ENCODE data around the gene SELENOS.
A peak's percentile ranks its signal among the peaks of the same experiment; 100 is the strongest.

The SELENOS gene

DNA sequence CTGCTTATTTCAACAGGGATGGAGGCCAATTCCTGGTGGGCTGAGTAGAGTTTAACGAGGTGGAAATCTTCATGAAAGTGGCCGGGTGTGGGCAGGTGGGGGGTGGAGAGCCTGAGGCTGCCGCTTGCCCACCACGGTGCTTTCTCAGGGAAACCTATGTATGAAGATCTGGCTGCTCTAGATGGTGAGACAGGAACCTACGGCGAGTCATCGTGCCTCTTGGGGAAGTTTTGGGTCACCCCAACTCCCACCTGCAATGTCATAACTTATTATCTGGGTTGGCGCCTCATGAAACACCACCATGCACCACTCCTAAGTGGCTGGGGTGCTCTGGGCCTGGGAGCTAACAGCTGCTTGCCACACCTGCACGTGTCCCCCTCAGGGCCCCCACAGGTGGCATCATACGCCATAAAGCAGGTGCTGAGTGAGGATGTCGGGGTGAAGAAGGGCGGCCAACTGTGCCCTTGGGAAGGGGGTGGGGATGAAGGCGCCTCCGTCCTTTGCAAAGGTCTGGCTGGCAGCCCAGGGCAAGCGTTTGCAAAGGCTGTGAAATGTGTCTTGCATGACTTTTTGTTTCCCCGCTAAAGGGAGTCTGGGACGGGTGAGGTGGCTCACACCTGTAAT, 45.7 kb upstream of the SELENOS start:
- TF ChIP-seq, protein P1, sequence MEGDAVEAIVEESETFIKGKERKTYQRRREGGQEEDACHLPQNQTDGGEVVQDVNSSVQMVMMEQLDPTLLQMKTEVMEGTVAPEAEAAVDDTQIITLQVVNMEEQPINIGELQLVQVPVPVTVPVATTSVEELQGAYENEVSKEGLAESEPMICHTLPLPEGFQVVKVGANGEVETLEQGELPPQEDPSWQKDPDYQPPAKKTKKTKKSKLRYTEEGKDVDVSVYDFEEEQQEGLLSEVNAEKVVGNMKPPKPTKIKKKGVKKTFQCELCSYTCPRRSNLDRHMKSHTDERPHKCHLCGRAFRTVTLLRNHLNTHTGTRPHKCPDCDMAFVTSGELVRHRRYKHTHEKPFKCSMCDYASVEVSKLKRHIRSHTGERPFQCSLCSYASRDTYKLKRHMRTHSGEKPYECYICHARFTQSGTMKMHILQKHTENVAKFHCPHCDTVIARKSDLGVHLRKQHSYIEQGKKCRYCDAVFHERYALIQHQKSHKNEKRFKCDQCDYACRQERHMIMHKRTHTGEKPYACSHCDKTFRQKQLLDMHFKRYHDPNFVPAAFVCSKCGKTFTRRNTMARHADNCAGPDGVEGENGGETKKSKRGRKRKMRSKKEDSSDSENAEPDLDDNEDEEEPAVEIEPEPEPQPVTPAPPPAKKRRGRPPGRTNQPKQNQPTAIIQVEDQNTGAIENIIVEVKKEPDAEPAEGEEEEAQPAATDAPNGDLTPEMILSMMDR (IDR thresholded peaks at IDR 0.05; ENCODE audit: insufficient read depth, low read depth, low read length, missing control alignments) = no peak
- no peak for DNase-seq (ENCODE audit: low read depth)
- H3K4me3 ChIP-seq (ENCODE audit: low read length) = no peak overlapping the region

DNA sequence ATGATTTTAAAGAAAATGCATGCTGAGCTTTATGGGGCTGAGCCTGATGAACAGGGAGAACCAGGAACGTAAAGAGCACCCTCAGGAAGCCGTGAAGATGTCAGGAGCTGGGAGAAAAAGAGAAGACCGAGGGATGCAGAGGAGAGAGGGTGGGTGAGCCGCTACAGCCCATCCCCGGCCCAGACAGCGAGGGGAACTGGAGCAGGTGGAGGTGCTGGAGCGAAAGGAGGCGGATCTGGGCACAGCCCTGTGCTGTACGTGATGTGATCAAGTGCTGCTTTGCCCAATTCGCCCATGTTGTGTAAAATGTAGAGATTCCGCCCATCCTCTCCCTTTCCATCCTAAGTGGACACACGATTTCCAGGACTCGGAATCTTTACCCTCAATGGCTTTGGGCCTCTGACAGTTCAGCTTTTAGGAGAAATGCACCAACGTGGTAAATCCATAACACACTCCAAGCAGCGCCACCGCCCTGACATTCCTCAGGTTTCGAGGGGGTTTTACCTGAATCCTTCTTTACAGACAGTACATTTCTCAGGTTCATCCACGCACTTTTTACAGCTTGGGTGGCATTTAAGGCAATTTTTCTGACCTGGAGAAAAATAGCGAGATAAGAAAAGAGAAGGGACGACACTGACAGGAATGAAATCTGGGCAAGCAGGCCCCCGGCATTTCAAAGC, 44.9 kb upstream of the SELENOS start:
- no peak overlapping the region for H3K4me3 ChIP-seq (ENCODE audit: low read length)
- TF ChIP-seq, protein P1 (IDR thresholded peaks at IDR 0.05; ENCODE audit: insufficient read depth, low read depth, low read length, missing control alignments) = no peak
- DNase-seq (ENCODE audit: low read depth) = no peak

DNA sequence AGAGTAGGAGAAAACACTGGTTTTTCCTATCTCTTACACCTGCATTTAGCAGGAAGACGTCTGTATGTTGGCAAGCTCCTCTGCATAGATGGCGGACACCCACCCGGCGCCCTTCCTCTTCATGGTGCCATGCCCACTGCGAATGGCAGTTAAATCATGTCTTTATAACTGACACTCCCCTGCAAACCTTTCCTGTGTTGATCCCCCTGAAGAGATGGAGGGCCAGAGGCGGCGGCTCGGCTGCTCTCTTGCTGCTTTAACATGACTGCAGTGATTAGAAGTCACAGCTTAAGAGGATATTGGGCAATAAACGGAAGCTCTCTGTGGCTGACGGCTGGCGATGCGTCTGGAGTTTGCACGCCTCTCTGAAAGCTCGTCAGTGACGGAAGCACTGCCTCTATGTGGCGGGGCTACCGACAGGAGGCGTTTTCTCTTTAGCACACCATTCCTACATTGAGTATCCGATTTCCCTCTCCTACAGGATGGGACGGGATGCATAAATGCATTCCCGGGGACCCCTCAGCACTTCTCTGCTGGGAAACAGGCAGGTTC, 43.3 kb upstream of the SELENOS start:
- no peak overlapping the region for H3K4me3 ChIP-seq (ENCODE audit: low read length)
- peak; percentile 33 for DNase-seq (ENCODE audit: low read depth)
- TF ChIP-seq, protein P1 (IDR thresholded peaks at IDR 0.05; ENCODE audit: insufficient read depth, low read depth, low read length, missing control alignments) = peak; percentile 15

DNA sequence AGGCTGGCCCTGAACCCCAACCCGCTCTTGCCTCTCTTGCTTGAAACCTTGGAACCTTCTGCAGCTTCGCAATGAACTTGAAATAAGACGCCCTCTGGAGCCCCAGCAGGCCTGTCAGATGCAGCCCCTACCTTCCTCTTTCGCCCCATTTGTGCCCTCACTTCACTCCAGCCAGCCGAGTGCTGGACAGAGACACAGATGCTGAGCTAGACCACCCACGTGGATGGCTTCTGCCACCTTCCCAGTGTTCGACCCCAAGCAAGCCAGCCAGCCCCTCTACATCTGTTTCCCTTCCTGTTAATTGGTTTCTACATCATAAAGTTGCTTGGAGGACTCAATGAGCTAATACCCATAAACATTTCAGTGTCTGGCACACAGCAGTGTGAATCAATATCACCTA, 41.6 kb upstream of the SELENOS start:
- H3K4me3 ChIP-seq (ENCODE audit: low read length) = no peak overlapping the region
- TF ChIP-seq, protein P1 (IDR thresholded peaks at IDR 0.05; ENCODE audit: insufficient read depth, low read depth, low read length, missing control alignments) = no peak
- DNase-seq (ENCODE audit: low read depth) = no peak

DNA sequence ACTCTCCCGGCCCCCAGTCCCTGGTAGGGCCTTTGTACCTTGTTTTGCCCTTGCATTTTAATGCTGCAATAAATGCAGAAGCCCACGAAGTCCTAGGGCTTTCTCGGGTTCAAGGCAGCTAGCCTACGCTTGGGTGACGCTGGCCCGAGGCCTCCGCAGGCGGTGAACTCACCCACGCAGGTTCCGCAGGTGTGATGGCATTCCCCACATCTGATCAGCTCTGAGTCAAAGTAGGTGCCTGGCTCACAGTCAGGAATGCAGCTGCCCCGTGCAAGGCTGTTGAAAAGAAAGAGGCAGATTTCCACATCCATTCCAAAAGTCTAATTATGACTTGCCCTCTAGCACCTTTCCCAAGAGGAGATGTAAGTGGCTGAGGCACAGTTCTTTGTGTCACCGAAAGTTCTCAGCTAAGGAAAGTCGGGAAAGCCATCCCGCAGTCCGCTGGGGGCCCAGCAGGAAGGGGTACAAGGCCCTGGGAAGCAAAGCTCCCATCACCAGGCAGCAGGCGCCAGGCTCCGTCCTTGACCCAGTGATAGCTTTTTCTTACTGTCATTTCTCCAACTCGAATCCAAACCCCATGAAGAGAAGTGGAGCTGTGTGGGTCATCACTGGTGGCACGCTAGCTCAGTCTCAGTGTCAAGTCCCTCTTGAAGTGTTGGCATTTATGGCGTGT, 41.0 kb upstream of the SELENOS start:
- no peak overlapping the region for H3K4me3 ChIP-seq (ENCODE audit: low read length)
- TF ChIP-seq, protein P1 (IDR thresholded peaks at IDR 0.05; ENCODE audit: insufficient read depth, low read depth, low read length, missing control alignments) = no peak
- DNase-seq (ENCODE audit: low read depth) = peak; percentile 89

DNA sequence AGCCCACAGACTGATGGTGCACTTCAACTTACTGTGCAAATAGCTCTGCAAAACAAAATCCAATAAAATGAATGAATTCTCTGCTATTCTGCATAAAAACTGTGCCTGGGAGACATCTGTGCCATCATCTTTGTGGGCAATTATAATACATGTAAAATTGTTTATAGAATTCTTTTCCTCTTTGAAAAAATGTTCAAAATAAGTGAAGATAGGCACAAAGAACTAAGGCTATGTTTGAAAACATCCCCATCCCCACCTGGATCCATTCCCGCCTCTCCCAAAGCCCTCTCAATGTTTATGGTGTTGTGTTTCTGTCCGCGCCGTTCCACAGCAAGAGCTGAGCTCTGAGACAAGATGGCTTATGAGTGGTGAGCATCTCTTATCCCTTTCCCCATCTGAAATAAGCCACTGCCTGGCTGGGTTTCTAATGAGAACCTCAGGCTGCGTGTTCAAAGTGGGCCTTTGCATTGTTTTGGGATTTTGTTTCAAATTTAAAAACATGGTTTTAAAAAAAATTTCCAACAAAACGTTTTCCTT, 40.1 kb upstream of the SELENOS start:
- H3K4me3 ChIP-seq (ENCODE audit: low read length) = no peak overlapping the region
- no peak for DNase-seq (ENCODE audit: low read depth)
- TF ChIP-seq, protein P1 (IDR thresholded peaks at IDR 0.05; ENCODE audit: insufficient read depth, low read depth, low read length, missing control alignments) = no peak
